H1 (cell line): ENCODE results near the gene SCGB1A1. TPM values are rescaled to one million over a fixed set of nuclear protein-coding genes. Genes with fewer than 3 reads are reported as not detected.

Source experiments
- CHD7 ChIP-seq: fragments of 300-600 bp; sonication (generic); IDR thresholded peaks from 2 replicates; pipeline ENCODE4 v1.7.1; 2012; ENCODE audit warnings: low read length, moderate library complexity, mild to moderate bottlenecking, inconsistent platforms; ENCODE audit not compliant: insufficient replicate concordance
- RXRA ChIP-seq: IDR thresholded peaks from 2 replicates; pipeline ENCODE4 v1.6.1; 2011; ENCODE audit warnings: low read depth, mild to moderate bottlenecking, low read length, moderate library complexity; ENCODE audit not compliant: insufficient read depth
- YY1 ChIP-seq: IDR thresholded peaks from 2 replicates; pipeline ENCODE4 v1.6.1; 2011; ENCODE audit warnings: low read depth, mild to moderate bottlenecking, low read length
- polyA plus RNA-seq, 7 experiments: library from polyadenylated mRNA; depleted of rRNA in 3 of 7; stranded (reverse) in 5 of 7; unstranded in 2 of 7; fragments of >200 nt in 5 of 7; fragments of 200-250 nt in 2 of 7; gene quantifications; 1 replicate in 5 of 7; 2 replicates in 1 of 7; 4 replicates in 1 of 7; pipeline versions ENCODE4 v1.2.1 to v1.2.3, GENCODE V29; 2011 to 2013; ENCODE audit warnings: missing spikeins in 2 of 7, mixed read lengths in 2 of 7
- total RNA-seq: library from RNA; stranded (reverse); fragmentation: NEBNext Ultra II Directional; extraction: Animal tissue kit (Norgen Biotek cat#: 25700); gene quantifications from 2 replicates; pipeline ENCODE4 v1.2.1, GENCODE V29; 2021
- TF ChIP-seq, protein P1 (sequence below): IDR thresholded peaks from 2 replicates; pipeline ENCODE4 v1.6.1; 2012; ENCODE audit warnings: inconsistent platforms

The SCGB1A1 gene
- total and polyA plus RNA-seq, 2 of the 8 experiments (the other 6 are each of a cell fraction or from before 2014, with no cell fraction given) = not detected

- no peak for TF ChIP-seq CHD7
- no peak for TF ChIP-seq YY1
- TF ChIP-seq, protein P1, sequence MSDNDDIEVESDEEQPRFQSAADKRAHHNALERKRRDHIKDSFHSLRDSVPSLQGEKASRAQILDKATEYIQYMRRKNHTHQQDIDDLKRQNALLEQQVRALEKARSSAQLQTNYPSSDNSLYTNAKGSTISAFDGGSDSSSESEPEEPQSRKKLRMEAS = peak; percentile 79
- TF ChIP-seq RXRA = no peak
- TF ChIP-seq, all 59 proteins: peak for 2
These were observed 37.8 kb downstream of the SCGB1A1 start (continued) for GRCh38 chr11:62456630-62457029.
